Hepatocyte (in vitro differentiated cells): Measurements from ENCODE around the gene CCL25.

Source experiments
- EZH2 ChIP-seq: fragments of 200-600 bp; sonication (generic); IDR thresholded peaks from 2 replicates; pipeline ENCODE4 v1.6.1; 2016; ENCODE audit warnings: antibody characterized with exemption, mild to moderate bottlenecking, borderline replicate concordance
- TF ChIP-seq, protein P1 (sequence below): fragments of 200-600 bp; sonication (generic); IDR thresholded peaks from 2 replicates; pipeline ENCODE4 v1.5.1; 2016; ENCODE audit warnings: antibody characterized with exemption, mild to moderate bottlenecking; ENCODE audit not compliant: poor library complexity

DNA sequence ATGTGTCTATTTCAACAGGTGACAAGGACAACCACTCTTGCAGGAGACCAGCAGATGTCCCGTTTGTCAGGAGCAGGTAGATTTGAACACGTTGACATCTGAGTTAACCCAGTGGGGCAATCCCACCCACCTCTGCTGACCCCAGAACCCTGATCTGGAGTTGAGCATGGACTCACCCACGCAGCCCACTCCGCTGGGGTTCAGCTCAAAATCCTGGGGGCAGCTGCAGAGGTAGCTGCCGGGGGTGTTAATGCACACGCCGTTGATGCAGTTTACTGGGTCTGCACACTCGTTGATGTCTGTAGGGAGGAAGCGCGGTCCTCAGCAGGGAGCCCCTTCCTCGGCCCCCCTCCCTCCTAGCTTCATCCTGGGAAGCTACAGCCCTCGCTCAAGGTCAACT is 56.9 kb downstream of the CCL25 start:
- TF ChIP-seq, protein P1, sequence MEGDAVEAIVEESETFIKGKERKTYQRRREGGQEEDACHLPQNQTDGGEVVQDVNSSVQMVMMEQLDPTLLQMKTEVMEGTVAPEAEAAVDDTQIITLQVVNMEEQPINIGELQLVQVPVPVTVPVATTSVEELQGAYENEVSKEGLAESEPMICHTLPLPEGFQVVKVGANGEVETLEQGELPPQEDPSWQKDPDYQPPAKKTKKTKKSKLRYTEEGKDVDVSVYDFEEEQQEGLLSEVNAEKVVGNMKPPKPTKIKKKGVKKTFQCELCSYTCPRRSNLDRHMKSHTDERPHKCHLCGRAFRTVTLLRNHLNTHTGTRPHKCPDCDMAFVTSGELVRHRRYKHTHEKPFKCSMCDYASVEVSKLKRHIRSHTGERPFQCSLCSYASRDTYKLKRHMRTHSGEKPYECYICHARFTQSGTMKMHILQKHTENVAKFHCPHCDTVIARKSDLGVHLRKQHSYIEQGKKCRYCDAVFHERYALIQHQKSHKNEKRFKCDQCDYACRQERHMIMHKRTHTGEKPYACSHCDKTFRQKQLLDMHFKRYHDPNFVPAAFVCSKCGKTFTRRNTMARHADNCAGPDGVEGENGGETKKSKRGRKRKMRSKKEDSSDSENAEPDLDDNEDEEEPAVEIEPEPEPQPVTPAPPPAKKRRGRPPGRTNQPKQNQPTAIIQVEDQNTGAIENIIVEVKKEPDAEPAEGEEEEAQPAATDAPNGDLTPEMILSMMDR = no peak
- TF ChIP-seq EZH2 = no peak
